ENCODE data around the gene RAB12.

DNA sequence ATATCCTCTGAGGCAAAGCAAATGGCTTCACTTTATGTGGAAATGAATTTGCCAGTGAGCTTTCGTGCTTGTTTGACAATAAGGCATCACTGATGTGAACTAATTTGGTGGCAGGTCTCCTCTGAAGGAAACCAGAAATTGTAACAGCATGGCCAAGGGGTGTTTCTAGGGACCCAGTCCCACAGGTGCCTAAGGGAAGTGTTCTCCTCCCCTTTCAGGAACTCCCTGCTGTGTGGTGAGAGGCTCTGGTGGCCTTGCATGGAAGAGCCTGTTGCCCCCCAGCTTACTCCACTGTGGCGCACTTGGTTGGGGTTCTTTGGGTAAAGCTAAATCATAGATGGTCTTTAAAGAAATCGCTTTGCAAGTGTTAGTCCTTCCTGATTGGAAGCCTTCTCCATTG lies 20.4 kb downstream of the RAB12 start:
- TF ChIP-seq TAF1 (IDR thresholded peaks at IDR 0.05; ENCODE audit: borderline replicate concordance, insufficient read depth, low read length) (no peak), POLR2AphosphoS5 (IDR thresholded peaks at IDR 0.05; ENCODE audit: low read depth, low read length) (no peak)

All from PFSK-1 (cell line).